Measurements from ENCODE around the gene VEZF1. TPM values are rescaled to one million over a fixed set of nuclear protein-coding genes. Genes with fewer than 3 reads are reported as not detected.

The VEZF1 gene
- polyA plus RNA-seq, 2 of the 4 experiments (the other 2 are of a cell fraction) = 50.3 to 57.7 TPM

GRCh38 chr17:57954397-57955182 is 33.5 kb downstream of the VEZF1 start:
- TF ChIP-seq JUN (IDR thresholded peaks at IDR 0.05) = peak; percentile 56 to 80; a peak in 3 of 5 replicates
- TF ChIP-seq RAD21 (conservative IDR thresholded peaks at IDR 0.05 in 1 of 2, IDR thresholded peaks at IDR 0.05 in 1 of 2) = peak in 1 of 2 experiments; percentile 17; a peak in 1 of 5 replicates
- 0 out of 2 replicates have a peak, but pooled peaks have one; percentile 32 for TF ChIP-seq HMGXB4 (CRISPR knock-in tag; IDR thresholded peaks at IDR 0.05; ENCODE audit: borderline replicate concordance)
- peak in 1 of 2 experiments; percentile 40; a peak in 1 of 5 replicates for TF ChIP-seq EP300 (IDR thresholded peaks at IDR 0.05)
- no peak for TF ChIP-seq MYC (IDR thresholded peaks at IDR 0.05; ENCODE audit: borderline replicate concordance, low read length)
- 0 out of 3 replicates have a peak, but pooled peaks have one; percentile 25 for TF ChIP-seq BCL3 (IDR thresholded peaks at IDR 0.05)
- TF ChIP-seq PHF8 (IDR thresholded peaks at IDR 0.05; ENCODE audit: borderline replicate concordance, low read depth) = peak; percentile 54
- no peak for TF ChIP-seq TP53 (CRISPR knock-in tag; IDR thresholded peaks at IDR 0.05)
- peak; percentile 56 for TF ChIP-seq MAX (IDR thresholded peaks at IDR 0.05)
- TF ChIP-seq POLR2A (IDR thresholded peaks at IDR 0.05; ENCODE audit: low read length) = peak; percentile 24
- no peak for TF ChIP-seq SMC3 (IDR thresholded peaks at IDR 0.05)
- no peak for TF ChIP-seq ZSCAN20 (CRISPR knock-in tag; IDR thresholded peaks at IDR 0.05)
- TF ChIP-seq CBX8 (IDR thresholded peaks at IDR 0.05) = no peak
- DNase-seq (ENCODE audit: low read depth in 1 of 2, low spot score in 1 of 2) (peak; percentile 80 to 90), ATAC-seq (peak; percentile 50 to 64), FAIRE-seq (no peak)
- Histone ChIP-seq H3K27ac (peak overlapping the region; percentile 93 to 100), H3K4me2 (peak overlapping the region; percentile 96), H3K4me3 (peak overlapping the region; percentile 92), H3K9me3 (no peaks in the 10 kb centered on the region), H3K4me1 (peaks cover 67% of the 10 kb centered on the region)
- ChIA-PET CTCF (interaction anchor here (1.0 to 26.8 kb wide), 13 partner anchors 16 to 96 kb away, joined by 3 to 386 read pairs (median 44); partner anchors contain the start of gene VEZF1), POLR2A (interaction anchor here (0.6 to 3.4 kb wide), 15 partner anchors 14 to 94 kb away, joined by 3 to 36 read pairs (median 7); partner anchors contain the start of gene VEZF1)
- WGBS (ENCODE audit: missing lambda C conversion rate) = under 1% methylated on average over 24 of the region's 85 CpGs

- WGBS (ENCODE audit: missing lambda C conversion rate) = 57% methylated on average over 13 of the region's 13 CpGs
- POLR2A ChIA-PET = interaction anchor here (0.7 to 3.4 kb wide), 13 partner anchors 14 to 93 kb away, joined by 3 to 36 read pairs (median 7); partner anchors contain the start of gene VEZF1
- FAIRE-seq (peak; percentile 67), ATAC-seq (no peak), DNase-seq (ENCODE audit: low read depth in 1 of 2, low spot score in 1 of 2) (no peak)
- H3K9me3 ChIP-seq = no peaks in the 10 kb centered on the region
- H3K4me2 ChIP-seq = peak overlapping the region; percentile 96
- peaks cover 75% of the 10 kb centered on the region for H3K4me1 ChIP-seq
- CTCF ChIA-PET = interaction anchor here (0.6 to 26.8 kb wide), 15 partner anchors 15 to 121 kb away, joined by 3 to 386 read pairs (median 43); partner anchors contain the start of gene VEZF1
- peak overlapping the region; percentile 92 for H3K4me3 ChIP-seq
- TF ChIP-seq TFCP2L1 (CRISPR knock-in tag; IDR thresholded peaks at IDR 0.05) (no peak), POLR2A (IDR thresholded peaks at IDR 0.05; ENCODE audit: low read length) (peak; percentile 27; the same call in 1 of the 2 replicates), ELK1 (IDR thresholded peaks at IDR 0.05; ENCODE audit: low read depth, low read length) (no peak), MAX (IDR thresholded peaks at IDR 0.05) (no peak), RNF2 (IDR thresholded peaks at IDR 0.05; ENCODE audit: borderline replicate concordance, low read depth) (no peak), ZC3H11A (IDR thresholded peaks at IDR 0.05) (peak; percentile 12; the same call in 1 of the 2 replicates), HOXB13 (CRISPR knock-in tag; IDR thresholded peaks at IDR 0.05; ENCODE audit: low read depth) (0 out of 2 replicates have a peak, but pooled peaks have one; percentile 24)
- H3K27ac ChIP-seq = peak overlapping the region; percentile 93 to 100
These were observed 34.2 kb downstream of the VEZF1 start for GRCh38 chr17:57953705-57954396.

All from A549 (cell line).